GM18861 (cell line): ENCODE measurements around the gene CEBPE.
A peak's percentile ranks its signal among the peaks of the same experiment; 100 is the strongest.

Experiments
- ATAC-seq: cut with Tn5 transposase; IDR thresholded peaks from one replicate; pipeline ENCODE4 v1.9.1; 2021; ENCODE audit not compliant: unreplicated experiment

CEBPE gene

DNA sequence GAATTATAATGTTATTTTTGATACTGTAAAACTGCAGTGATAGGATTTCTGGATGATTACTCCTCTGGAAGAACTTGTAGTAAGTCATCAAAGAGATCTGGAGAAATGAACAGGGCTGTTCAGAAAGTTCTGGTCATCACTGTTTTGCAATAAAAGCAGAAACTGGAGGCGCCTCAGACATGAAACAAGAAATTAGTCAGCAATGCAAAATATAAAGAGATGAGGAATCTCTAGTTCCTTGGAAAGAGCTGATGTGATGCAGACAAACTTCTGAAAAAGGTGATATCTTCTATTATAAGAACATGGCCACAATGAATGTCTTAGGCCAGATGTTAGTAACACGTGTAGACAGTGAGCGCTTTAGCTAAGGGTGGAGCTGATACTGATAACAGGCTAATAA lies 33.6 kb downstream of the CEBPE start:
- ATAC-seq, result no peak

DNA sequence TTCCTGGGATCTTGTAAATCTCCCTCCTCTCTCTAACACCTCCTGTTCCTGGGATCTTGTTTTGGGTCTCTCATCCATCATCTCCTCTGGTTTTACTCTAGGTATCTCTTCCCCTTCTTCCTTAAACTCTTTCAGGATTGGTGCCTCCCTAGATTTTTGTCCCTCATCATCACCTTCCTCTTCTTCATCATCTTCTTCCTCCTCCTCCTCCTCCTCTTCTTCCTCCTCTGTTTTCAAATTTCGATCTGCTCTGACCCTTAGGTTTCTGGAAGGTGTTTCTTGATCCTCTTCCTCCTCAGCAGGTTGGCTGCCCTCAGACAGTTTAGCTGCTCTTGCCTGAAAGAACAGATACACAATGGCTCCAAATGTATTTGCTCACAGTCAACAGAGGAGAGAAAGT lies 38.6 kb downstream of the CEBPE start:
- ATAC-seq, result no peak

DNA sequence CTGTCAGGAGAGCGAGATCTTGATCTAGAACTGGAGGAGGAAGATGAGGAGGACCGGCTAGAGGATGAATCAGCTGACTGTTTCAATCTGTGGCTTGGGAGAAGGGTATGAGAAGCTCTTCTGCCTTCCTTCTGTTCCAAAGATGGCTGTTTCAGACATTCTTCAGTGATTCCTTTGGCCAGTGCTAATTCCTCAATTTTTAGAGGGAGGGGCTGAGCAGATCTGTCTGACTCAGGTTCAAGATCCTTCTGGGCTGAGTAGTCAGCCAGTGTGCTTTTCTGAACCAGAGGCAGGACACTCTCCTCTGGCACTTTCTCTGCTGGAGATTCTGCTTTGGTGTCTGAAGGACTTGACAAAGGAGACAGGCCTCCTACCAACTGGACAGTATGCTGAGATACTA lies 39.3 kb downstream of the CEBPE start:
- no peak for ATAC-seq

DNA sequence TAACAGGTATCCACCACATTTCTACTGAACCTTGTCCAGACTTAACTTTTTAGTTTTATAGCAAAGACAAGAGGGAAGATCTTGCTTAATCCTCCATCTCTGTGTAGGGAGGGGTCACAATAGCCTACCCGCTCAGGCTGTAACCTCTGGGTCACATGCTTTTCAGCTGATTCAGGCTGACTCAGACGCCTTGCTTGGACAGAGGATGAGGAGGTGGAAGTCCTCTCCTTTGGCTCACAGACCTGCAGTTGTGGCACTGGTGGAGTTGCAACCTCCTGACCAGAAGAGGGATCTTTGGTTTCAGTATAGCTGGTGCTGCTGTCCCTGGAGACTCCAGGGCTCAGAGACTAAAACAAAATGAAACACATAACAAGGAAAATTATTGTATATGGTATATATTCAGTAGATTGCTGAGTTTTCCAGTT lies 40.4 kb downstream of the CEBPE start:
- no peak for ATAC-seq

DNA sequence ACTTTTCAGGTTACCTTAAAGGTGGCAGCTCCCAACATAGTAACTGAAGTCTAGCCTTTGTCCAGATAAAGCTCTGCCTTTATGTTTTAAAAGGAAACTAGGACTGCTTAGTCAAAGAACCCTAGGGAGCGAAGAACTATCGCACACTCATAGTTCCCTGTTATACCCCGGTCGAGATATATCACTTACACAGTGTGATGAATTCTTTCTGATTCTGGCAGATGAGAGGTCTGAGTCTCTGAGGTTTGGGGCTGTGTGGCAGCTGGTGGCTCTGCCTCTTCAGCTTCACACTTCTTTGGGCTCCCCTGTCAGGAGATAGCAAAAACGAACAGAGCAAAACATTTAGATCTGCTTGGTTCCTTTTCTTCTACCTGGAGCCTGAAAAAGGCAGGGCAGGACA lies 41.1 kb downstream of the CEBPE start:
- no peak for ATAC-seq

DNA sequence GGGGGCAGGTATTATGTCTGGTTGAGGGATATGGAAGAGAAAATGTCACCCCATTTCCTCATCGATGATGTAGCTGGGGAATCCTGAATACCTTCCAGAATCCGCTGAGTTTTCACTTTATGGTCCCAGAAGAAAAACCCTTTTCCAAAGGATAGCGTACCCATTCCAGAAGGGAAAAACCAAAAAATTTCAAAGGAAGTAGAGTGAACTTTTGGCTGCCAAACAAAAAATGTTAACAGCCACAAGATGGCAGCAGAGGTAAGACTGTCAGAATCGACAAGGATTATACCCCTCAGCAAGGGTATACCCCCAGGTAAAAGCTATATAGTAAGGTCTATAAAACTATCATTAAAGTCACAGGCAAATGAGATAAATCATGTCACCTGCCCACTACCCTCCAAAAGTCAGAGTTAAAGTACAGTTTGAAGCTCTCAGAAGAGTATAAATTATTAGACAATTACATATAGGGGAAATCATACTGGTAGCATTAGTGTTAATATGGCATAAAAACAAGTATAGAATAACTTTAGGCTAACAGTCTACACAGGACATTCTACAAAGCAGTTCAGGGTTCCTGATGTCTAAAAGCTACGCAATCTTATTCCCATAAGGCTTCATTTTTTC lies 42.2 kb downstream of the CEBPE start:
- no peak for ATAC-seq

DNA sequence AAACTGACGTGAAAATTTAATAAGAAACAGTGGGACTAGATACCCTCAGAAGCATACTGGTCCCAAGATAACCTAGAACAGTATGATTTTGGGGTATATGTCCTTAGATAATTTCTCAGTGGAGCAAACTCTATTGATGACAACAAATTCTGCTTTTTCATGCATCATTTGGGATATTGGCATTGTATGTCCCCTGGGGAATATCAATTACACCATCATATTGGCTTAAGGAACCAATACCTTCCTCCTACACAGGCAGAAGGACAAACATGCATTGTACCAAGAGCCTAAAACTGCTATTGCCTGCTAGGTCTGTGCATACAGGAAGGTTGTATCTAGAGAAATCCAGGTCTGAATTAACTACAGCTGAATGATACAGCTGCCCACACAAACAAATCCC lies 44.1 kb downstream of the CEBPE start:
- ATAC-seq, result no peak

DNA sequence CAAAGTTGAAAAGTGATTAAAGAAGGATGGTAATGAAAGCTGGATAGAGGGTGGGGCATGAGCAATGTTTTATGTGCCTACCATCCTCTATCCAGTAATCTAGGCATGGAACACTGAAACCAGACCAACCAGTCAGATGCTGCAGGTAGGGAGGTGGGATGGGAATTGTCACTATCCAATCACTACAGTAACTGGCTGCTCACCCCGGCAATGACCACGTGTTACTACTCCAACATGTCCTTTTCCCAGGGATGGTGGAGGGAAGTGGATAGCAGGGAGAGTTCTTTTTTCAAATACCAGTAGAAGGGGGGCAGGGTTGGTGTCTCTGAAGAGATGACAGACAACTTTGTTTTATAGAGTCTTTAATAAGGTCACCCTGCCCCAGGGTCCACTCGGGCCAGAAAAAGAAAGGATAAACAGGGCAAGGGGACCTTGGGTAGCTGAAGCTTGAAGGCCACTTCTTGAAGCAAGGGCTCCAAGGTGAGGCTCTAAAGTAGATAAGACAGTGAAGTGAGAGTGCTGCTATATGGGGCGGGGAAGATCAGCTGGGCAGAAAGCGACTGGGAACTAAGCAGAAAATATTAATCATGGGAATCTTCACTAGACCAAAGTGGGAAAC lies 47.0 kb downstream of the CEBPE start:
- ATAC-seq, result no peak

DNA sequence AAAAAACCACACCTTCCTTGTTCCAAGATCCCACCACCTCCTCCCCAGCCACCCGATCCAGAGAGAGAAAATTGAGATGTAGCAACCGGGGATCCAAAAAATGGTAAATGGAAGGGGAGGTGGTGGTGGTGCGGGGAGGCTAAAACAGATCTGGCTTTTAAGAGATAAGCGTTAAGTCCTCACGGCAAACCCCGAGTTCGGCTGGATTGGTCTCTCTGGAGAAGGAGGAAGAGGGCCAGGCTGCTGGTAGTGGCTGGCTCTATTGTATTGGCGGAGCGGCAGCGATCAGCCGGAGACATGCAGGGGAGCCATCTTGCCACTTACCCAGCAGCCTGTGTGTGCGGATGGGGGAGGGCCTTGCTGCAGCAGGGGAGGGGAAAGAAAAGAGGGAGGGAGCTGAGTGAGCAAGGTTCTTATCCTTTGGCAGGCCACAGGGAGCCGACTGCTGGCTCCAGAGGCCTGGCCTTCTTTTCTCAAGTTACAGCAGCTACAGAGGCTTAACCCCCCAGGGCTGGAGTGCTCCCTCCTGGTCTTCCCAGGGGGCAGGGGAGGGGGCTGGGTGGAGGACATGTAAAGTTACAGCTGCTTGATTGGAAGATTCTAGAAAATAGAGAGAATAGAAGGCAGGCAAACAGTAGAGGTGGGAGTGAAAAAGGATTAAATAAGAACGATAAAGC lies 47.7 kb downstream of the CEBPE start:
- peak; percentile 76 for ATAC-seq

DNA sequence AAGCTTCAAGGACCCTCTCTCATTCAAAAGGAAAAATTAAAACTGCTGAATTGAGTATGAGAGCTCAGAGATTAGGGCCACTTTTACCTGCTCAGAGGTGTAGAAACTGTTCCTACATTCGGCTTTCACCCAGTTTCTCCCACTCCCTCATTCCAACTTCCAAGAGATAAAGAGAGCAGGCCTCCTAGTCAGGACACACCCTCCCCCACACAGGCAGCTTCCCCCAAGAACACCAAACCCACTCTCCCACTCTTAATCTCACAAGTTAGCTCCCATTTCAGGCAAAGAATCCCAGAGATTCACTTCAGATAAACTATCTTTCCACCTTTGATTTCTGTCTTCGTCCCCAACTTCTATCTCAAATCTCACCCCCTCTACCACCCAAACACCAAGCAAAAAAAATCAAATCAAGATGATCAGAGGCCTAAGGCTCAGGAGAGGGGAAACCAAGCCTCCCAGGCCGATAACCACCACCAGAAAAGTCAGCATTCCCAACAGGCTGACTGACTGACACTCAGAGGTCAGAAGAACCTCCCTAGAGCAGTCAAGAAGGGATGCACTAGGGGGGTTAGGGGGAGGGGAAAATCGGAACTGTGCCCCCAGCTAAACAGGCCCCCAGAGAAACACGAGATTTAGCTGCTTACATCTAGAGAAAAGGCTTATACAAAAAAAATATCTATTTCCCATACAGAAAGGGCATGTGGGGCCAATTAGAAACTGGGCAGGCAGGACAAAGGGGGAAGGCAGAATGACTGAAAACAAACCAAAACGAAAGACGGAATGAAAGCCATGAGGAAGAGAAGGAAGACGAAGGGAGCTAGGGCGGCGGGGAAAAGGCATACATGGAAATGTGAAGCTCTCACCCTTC lies 48.6 kb downstream of the CEBPE start:
- no peak for ATAC-seq

DNA sequence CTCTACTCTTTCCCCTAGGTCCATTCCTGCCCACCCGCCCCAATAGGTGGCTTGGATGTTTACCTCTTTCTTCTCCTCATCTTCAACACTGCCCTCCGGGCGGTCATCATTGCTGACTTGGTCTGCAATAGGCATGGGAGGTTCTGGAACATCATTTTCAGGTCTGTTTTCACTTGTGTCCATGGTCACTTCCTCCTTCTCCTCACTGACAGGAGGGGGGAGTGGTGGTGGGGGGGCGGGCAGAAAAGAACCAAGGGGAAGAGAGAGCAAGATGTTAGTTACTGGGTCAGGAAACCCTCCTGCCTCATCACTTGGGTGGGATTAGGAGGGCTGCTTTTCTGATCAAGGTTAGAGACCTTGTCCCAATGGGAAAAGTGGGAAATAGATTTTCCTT lies 49.6 kb downstream of the CEBPE start:
- no peak for ATAC-seq

DNA sequence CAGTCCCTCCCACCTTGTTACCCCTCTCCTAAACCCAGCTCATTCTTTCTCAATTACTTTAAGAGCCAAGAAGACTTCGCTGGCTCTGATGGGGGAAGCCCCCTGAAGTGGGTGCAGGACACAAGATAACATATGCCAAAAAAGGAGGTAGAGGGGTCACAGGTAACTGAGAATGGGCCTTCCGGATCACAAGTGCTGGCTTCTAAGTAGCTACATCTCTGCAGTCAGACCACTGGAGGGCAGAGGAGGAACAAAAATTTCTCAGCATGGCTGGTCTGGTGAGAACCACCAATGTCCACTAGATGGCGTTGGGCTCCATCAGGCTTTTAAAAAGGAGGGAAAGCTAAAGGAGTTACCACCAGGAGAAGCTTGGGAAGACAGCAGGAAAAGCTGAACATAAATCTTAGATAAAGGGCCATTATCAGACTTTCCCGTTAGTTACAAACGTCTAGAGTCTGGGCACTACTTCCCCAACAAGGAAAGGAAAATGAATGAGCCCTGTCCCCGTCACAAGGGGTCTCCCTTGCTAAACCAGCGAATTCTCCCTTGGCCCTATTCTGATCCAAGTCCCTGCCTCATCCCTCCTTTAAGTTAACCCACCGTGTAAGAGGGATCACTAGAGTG lies 50.2 kb downstream of the CEBPE start:
- ATAC-seq, result peak; percentile 73

DNA sequence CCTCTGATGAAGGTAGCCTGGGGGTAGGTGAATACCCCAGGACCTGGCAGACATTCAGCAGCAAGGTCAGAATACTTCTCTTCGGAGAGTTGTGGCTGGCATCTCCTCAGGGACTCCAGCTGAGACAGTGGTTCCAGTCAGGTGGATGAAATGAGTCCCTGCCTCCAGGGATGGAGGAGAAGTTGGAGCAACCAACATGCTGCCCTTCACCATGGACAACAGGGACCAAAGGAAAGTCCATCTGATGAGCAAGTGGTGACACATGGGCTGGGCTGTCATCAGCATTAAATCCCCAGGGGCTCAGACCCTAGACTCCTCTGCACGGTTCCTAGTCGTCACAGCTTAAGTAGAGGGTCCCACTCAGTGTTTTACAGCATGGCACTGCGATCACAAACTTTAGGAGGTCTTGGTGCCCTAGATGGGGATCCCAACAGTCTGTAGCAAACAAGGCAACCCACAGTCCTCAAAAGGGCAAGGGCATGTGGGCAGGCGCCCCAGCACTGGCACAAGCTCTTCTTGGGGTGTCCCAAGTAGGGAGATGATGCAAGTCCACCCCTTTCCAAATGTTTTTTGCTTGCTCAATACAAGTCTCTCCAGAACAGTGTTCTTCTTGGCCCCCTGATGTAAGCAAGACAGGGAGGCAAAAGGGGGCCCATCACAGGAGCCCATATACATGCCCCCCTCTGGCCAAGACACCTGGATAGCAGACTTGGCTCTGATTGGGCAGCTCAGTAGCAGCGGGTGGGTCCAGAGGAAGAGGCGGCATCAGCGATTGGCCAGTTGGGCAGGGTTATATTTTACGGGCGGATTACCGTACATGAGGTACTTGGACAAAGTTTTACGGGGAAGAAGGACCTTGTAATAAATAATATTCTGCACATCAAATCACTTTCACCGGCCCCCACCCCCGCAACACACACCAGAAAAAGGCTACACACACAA lies 50.9 kb downstream of the CEBPE start:
- no peak for ATAC-seq
